Measurements from ENCODE around the gene POLR3B. TPM values are rescaled to one million over a fixed set of nuclear protein-coding genes. Genes with fewer than 3 reads are reported as not detected.
A peak's percentile ranks its signal among the peaks of the same experiment; 100 is the strongest.

Gene POLR3B
- total RNA-seq, 1 experiment from 2014 or later: 0.78 TPM

GRCh38 chr12:106386813-106387535 lies 29.4 kb downstream of the POLR3B start:
- in situ Hi-C loops (cut with HindIII; ENCODE audit: low pct_unique_long_range_greater_than_20kb, low sequenced_read_pairs): no loop called here
- DNase-seq (ENCODE audit: low read depth): no peak

GRCh38 chr12:106387848-106388377 lies 30.4 kb downstream of the POLR3B start:
- in situ Hi-C loops (cut with HindIII; ENCODE audit: low pct_unique_long_range_greater_than_20kb, low sequenced_read_pairs): no loop called here
- no peak for DNase-seq (ENCODE audit: low read depth)

GRCh38 chr12:106389151-106389550 lies 31.6 kb downstream of the POLR3B start:
- in situ Hi-C loops (cut with HindIII; ENCODE audit: low pct_unique_long_range_greater_than_20kb, low sequenced_read_pairs): no loop called here

GRCh38 chr12:106392759-106393158 lies 35.2 kb downstream of the POLR3B start:
- DNase-seq (ENCODE audit: low read depth): no peak
- in situ Hi-C loops (cut with HindIII; ENCODE audit: low pct_unique_long_range_greater_than_20kb, low sequenced_read_pairs): no loop called here

More at GRCh38 chr12:106389151-106389550, 31.6 kb downstream of the POLR3B start:
- DNase-seq (ENCODE audit: low read depth): no peak

GRCh38 chr12:106409878-106410277 lies 52.3 kb downstream of the POLR3B start:
- no peak for DNase-seq (ENCODE audit: low read depth)
- in situ Hi-C loops (cut with HindIII; ENCODE audit: low pct_unique_long_range_greater_than_20kb, low sequenced_read_pairs): no loop called here

GRCh38 chr12:106412563-106412962 lies 55.0 kb downstream of the POLR3B start:
- in situ Hi-C loops (cut with HindIII; ENCODE audit: low pct_unique_long_range_greater_than_20kb, low sequenced_read_pairs): no loop called here
- DNase-seq (ENCODE audit: low read depth): no peak

GRCh38 chr12:106415134-106415533 lies 57.6 kb downstream of the POLR3B start:
- peak; percentile 20 for DNase-seq (ENCODE audit: low read depth)
- in situ Hi-C loops (cut with HindIII; ENCODE audit: low pct_unique_long_range_greater_than_20kb, low sequenced_read_pairs): no loop called here

GRCh38 chr12:106416273-106416672 lies 58.7 kb downstream of the POLR3B start:
- in situ Hi-C loops (cut with HindIII; ENCODE audit: low pct_unique_long_range_greater_than_20kb, low sequenced_read_pairs): no loop called here
- no peak for DNase-seq (ENCODE audit: low read depth)

GRCh38 chr12:106417926-106418910 lies 60.7 kb downstream of the POLR3B start:
- in situ Hi-C loops (cut with HindIII; ENCODE audit: low pct_unique_long_range_greater_than_20kb, low sequenced_read_pairs): no loop called here

GRCh38 chr12:106418970-106419369 lies 61.4 kb downstream of the POLR3B start:
- in situ Hi-C loops (cut with HindIII; ENCODE audit: low pct_unique_long_range_greater_than_20kb, low sequenced_read_pairs): no loop called here

More at GRCh38 chr12:106417926-106418910, 60.7 kb downstream of the POLR3B start:
- peak; percentile 36 for DNase-seq (ENCODE audit: low read depth)

GRCh38 chr12:106423291-106423690 lies 65.7 kb downstream of the POLR3B start:
- no peak for DNase-seq (ENCODE audit: low read depth)
- in situ Hi-C loops (cut with HindIII; ENCODE audit: low pct_unique_long_range_greater_than_20kb, low sequenced_read_pairs): no loop called here

More at GRCh38 chr12:106418970-106419369, 61.4 kb downstream of the POLR3B start:
- DNase-seq (ENCODE audit: low read depth): no peak

GRCh38 chr12:106425061-106425702 lies 67.6 kb downstream of the POLR3B start:
- in situ Hi-C loops (cut with HindIII; ENCODE audit: low pct_unique_long_range_greater_than_20kb, low sequenced_read_pairs): no loop called here
- DNase-seq (ENCODE audit: low read depth): no peak

- DNase-seq (ENCODE audit: low read depth): no peak
- in situ Hi-C loops (cut with HindIII; ENCODE audit: low pct_unique_long_range_greater_than_20kb, low sequenced_read_pairs): no loop called here
Observed at GRCh38 chr12:106427917-106428316, 70.4 kb downstream of the POLR3B start.

- no peak for DNase-seq (ENCODE audit: low read depth)
- in situ Hi-C loops (cut with HindIII; ENCODE audit: low pct_unique_long_range_greater_than_20kb, low sequenced_read_pairs): no loop called here
Observed at GRCh38 chr12:106428384-106428783, 70.8 kb downstream of the POLR3B start.

GRCh38 chr12:106429043-106429552 lies 71.5 kb downstream of the POLR3B start:
- no peak for DNase-seq (ENCODE audit: low read depth)
- in situ Hi-C loops (cut with HindIII; ENCODE audit: low pct_unique_long_range_greater_than_20kb, low sequenced_read_pairs): no loop called here

GRCh38 chr12:106429636-106430035 lies 72.1 kb downstream of the POLR3B start:
- in situ Hi-C loops (cut with HindIII; ENCODE audit: low pct_unique_long_range_greater_than_20kb, low sequenced_read_pairs): no loop called here
- no peak for DNase-seq (ENCODE audit: low read depth)

- in situ Hi-C loops (cut with HindIII; ENCODE audit: low pct_unique_long_range_greater_than_20kb, low sequenced_read_pairs): no loop called here
- no peak for DNase-seq (ENCODE audit: low read depth)
Observed at GRCh38 chr12:106431839-106432411, 74.4 kb downstream of the POLR3B start.

- in situ Hi-C loops (cut with HindIII; ENCODE audit: low pct_unique_long_range_greater_than_20kb, low sequenced_read_pairs): no loop called here
- DNase-seq (ENCODE audit: low read depth): no peak
Observed at GRCh38 chr12:106433055-106433454, 75.5 kb downstream of the POLR3B start.

Measured in Caki2 (cell line).